HEK293 (cell line): ENCODE results near the gene TFAP2B.

Experiments used
- MZF1 ChIP-seq: fragments of 450-650 bp; formaldehyde crosslinking; IDR thresholded peaks from 2 replicates; pipeline ENCODE4 v1.5.1; 2017; ENCODE audit warnings: missing biosample characterization, missing genetic modification characterization, borderline replicate concordance
- ZNF2 ChIP-seq: fragments of 450-650 bp; formaldehyde crosslinking; IDR thresholded peaks from 2 replicates; pipeline ENCODE4 v1.5.1; 2016; ENCODE audit warnings: missing biosample characterization, missing genetic modification characterization

DNA sequence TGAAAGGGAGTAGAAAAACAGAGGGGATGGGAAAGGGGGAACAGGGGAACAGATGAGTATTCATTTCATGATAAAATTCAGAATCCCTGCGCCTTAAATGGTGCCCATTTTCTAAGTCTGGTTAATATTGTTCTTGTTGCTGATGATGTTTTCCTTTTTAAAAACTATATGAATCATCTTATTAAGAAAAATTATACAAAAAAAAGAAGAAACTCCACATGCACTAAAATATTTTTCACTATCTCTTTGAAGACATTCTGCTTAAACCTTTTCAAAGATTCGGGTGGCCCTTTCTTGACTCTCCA lies 1.1 kb upstream of the TFAP2B start:
- no peak for TF ChIP-seq MZF1 (tag by site-specific recombination)
- TF ChIP-seq ZNF2 (tag by site-specific recombination) = no peak
